Esophagus squamous epithelium (tissue), 4 donors: Measurements from ENCODE around the gene ADAM17.

ENCODE experiments used
- POLR2A ChIP-seq, 4 donors: fragments of 450-650 bp; IDR thresholded peaks; one replicate each; pipeline ENCODE4 v1.6.1; 2017; ENCODE audit warnings: antibody characterized with exemption in 4 of 4, mild to moderate bottlenecking in 4 of 4, moderate library complexity in 3 of 4
- TF ChIP-seq, protein P1 (sequence below), 6 experiments: fragments of 450-650 bp in 4 of 6; fragments of 200-600 bp in 2 of 6; sonication (generic) in 2 of 6; IDR thresholded peaks; one replicate each; pipeline ENCODE4 v1.5.1; 2016 to 2019; ENCODE audit warnings: antibody characterized with exemption in 6 of 6, mild to moderate bottlenecking in 4 of 6, moderate library complexity in 4 of 6

DNA sequence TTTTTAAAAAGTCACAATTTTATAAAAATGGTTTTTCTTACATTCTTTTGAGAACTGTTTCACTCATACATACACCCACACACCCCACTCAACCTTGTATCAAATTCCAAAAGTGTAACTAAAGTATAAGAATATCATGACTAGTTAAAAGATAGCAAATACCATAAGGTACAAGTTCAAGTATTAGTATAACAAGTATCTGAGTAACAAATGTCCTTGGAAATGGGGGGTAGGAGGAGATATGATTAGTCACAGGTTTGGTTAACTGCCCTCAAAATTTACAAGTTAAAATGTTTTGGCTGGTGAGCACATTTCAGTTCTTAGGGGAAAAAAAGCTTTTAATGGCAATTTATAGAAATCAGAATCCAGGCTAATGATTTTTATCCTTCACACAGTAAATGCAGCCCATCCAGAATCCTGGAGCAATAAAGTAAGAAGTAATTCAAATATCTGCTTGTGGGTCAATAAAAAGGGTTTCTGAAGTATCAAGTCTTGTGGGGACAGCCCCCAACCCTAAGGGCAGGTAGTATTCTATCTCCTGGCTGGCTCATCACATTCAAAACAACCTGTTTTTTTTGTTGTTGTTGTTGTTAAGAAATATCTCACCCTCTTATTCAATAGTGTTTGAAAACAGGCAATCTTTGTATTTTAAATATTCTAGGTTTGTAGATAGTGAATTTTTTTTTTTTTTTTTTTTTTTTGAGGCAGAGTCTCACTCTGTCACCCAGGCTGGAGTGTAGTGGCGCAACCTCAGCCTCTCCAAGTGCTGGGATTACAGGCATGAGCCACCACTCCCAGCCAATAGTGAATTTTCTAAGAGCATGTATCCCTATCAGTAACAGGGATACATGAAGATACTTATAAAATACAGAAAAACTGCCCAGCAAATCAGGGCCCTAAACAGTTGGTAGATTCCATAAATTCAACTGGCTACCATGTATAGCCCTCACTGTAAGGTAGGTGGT lies 66.8 kb downstream of the ADAM17 start:
- no peak for TF ChIP-seq POLR2A (IDR thresholded peaks at IDR 0.05)
- TF ChIP-seq, protein P1, sequence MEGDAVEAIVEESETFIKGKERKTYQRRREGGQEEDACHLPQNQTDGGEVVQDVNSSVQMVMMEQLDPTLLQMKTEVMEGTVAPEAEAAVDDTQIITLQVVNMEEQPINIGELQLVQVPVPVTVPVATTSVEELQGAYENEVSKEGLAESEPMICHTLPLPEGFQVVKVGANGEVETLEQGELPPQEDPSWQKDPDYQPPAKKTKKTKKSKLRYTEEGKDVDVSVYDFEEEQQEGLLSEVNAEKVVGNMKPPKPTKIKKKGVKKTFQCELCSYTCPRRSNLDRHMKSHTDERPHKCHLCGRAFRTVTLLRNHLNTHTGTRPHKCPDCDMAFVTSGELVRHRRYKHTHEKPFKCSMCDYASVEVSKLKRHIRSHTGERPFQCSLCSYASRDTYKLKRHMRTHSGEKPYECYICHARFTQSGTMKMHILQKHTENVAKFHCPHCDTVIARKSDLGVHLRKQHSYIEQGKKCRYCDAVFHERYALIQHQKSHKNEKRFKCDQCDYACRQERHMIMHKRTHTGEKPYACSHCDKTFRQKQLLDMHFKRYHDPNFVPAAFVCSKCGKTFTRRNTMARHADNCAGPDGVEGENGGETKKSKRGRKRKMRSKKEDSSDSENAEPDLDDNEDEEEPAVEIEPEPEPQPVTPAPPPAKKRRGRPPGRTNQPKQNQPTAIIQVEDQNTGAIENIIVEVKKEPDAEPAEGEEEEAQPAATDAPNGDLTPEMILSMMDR (IDR thresholded peaks at IDR 0.05) = no peak
